ENCODE data around the gene FBXO10. TPM values are rescaled to one million over a fixed set of nuclear protein-coding genes. Genes with fewer than 3 reads are reported as not detected.

Gene FBXO10
- total RNA-seq, 4 donors from 2014 or later, result 2.4 to 5.5 (median 3.7) TPM

- no peak overlapping the region for H3K4me3 ChIP-seq (ENCODE audit: low read depth, poor library complexity, severe bottlenecking)
- TF ChIP-seq POLR2A (IDR thresholded peaks at IDR 0.05), result no peak
- no peak for TF ChIP-seq CTCF (IDR thresholded peaks at IDR 0.05)
- intact Hi-C loops (cut with DNase I; ENCODE audit: low total_unique reads), result loop anchor here (10.0 kb wide), 1 partner anchor 201 kb away; the partner anchor contains the start of gene EXOSC3
- WGBS, 2 donors, result 85 to 89% methylated on average over 3 of the region's 3 CpGs
- DNase-seq (ENCODE audit: low spot score in 2 of 2), result no peak
Observed at GRCh38 chr9:37583522-37584121, 7.4 kb upstream of the FBXO10 start.

- intact Hi-C loops (cut with DNase I; ENCODE audit: low total_unique reads), result loop anchor here (10.0 kb wide), 1 partner anchor 202 kb away; the partner anchor contains the start of gene EXOSC3
- DNase-seq (ENCODE audit: low spot score in 2 of 2), result no peak
- TF ChIP-seq POLR2A (IDR thresholded peaks at IDR 0.05), result no peak
- TF ChIP-seq CTCF (IDR thresholded peaks at IDR 0.05), result no peak
- no peak overlapping the region for H3K4me3 ChIP-seq (ENCODE audit: low read depth, poor library complexity, severe bottlenecking)
- WGBS, 2 donors, result 66 to 68% methylated on average over 6 of the region's 6 CpGs
Observed at GRCh38 chr9:37582548-37583157, 6.5 kb upstream of the FBXO10 start.

GRCh38 chr9:37575511-37575914 is 667 bp downstream of the FBXO10 start:
- peak overlapping the region; percentile 57 for H3K4me3 ChIP-seq (ENCODE audit: low read depth, poor library complexity, severe bottlenecking)
- no peak for DNase-seq (ENCODE audit: low spot score in 2 of 2)
- TF ChIP-seq CTCF (IDR thresholded peaks at IDR 0.05) (no peak), POLR2A (IDR thresholded peaks at IDR 0.05) (no peak)
- intact Hi-C loops (cut with DNase I; ENCODE audit: low total_unique reads), result no loop called here
- WGBS, 2 donors, result 11% methylated on average over 5 of the region's 5 CpGs

- TF ChIP-seq POLR2A (IDR thresholded peaks at IDR 0.05) (no peak), CTCF (IDR thresholded peaks at IDR 0.05) (no peak)
- intact Hi-C loops (cut with DNase I; ENCODE audit: low total_unique reads), result no loop called here
- DNase-seq (ENCODE audit: low spot score in 2 of 2), result no peak
- WGBS, 2 donors, result 51 to 59% methylated on average over 5 of the region's 5 CpGs
- no peak overlapping the region for H3K4me3 ChIP-seq (ENCODE audit: low read depth, poor library complexity, severe bottlenecking)
Observed at GRCh38 chr9:37575001-37575400, 1.2 kb downstream of the FBXO10 start.

- no peak for DNase-seq (ENCODE audit: low spot score in 2 of 2)
- WGBS, 2 donors, result 55 to 64% methylated on average over 5 of the region's 5 CpGs
- H3K4me3 ChIP-seq (ENCODE audit: low read depth, poor library complexity, severe bottlenecking), result no peak overlapping the region
- intact Hi-C loops (cut with DNase I; ENCODE audit: low total_unique reads), result no loop called here
- TF ChIP-seq POLR2A (IDR thresholded peaks at IDR 0.05) (no peak), CTCF (IDR thresholded peaks at IDR 0.05) (no peak)
Observed at GRCh38 chr9:37574241-37574721, 1.9 kb downstream of the FBXO10 start.

Measured in lower leg skin (tissue), 4 donors.